H9 (cell line): ENCODE results near the gene RASGRF2. TPM values are rescaled to one million over a fixed set of nuclear protein-coding genes. Genes with fewer than 3 reads are reported as not detected.

Experiments
- DNase-seq: peaks from one replicate; pipeline ENCODE4 v3.0.0-alpha.2; 2017
- H2AFZ ChIP-seq: one replicate; pipeline ENCODE4 v1.6.1; 2013; ENCODE audit warnings: mild to moderate bottlenecking, low read length, control low read depth, moderate library complexity
- H2AK5ac ChIP-seq: 2 replicates; pipeline ENCODE4 v1.6.1; 2013; ENCODE audit warnings: low read length, control low read depth, mixed read lengths; ENCODE audit not compliant: insufficient read length
- H2BK120ac ChIP-seq: one replicate; pipeline ENCODE4 v1.6.1; 2013; ENCODE audit warnings: low read depth, mild to moderate bottlenecking, low read length, control low read depth, inconsistent platforms; ENCODE audit not compliant: poor library complexity, severe bottlenecking
- H2BK12ac ChIP-seq: 2 replicates; pipeline ENCODE4 v1.6.1; 2013; ENCODE audit warnings: low read length, control low read depth, mixed read lengths, low read depth; ENCODE audit not compliant: insufficient read length
- H2BK15ac ChIP-seq: 2 replicates; pipeline ENCODE4 v1.6.1; 2013; ENCODE audit warnings: low read depth, low read length, control low read depth
- H2BK20ac ChIP-seq: one replicate; pipeline ENCODE4 v1.6.1; 2013; ENCODE audit warnings: low read depth, mild to moderate bottlenecking, low read length, control low read depth, inconsistent platforms; ENCODE audit not compliant: poor library complexity, severe bottlenecking
- H2BK5ac ChIP-seq: 2 replicates; pipeline ENCODE4 v1.6.1; 2013; ENCODE audit warnings: low read length, control low read depth, mixed read lengths; ENCODE audit not compliant: insufficient read length
- H3K14ac ChIP-seq: 2 replicates; pipeline ENCODE4 v1.6.1; 2013; ENCODE audit warnings: low read length, control low read depth; ENCODE audit not compliant: insufficient read depth
- H3K18ac ChIP-seq: 2 replicates; pipeline ENCODE4 v1.6.1; 2013; ENCODE audit warnings: low read depth, mild to moderate bottlenecking, mixed read lengths, low read length, control low read depth; ENCODE audit not compliant: insufficient read length
- H3K23ac ChIP-seq: 2 replicates; pipeline ENCODE4 v1.6.1; 2013; ENCODE audit warnings: low read length, control low read depth, mixed read lengths, low read depth; ENCODE audit not compliant: insufficient read length
- H3K23me2 ChIP-seq: 2 replicates; pipeline ENCODE4 v1.6.1; 2013; ENCODE audit warnings: low read depth, mild to moderate bottlenecking, mixed read lengths, low read length, control low read depth; ENCODE audit not compliant: insufficient read length, poor library complexity, severe bottlenecking
- H3K27ac ChIP-seq: 2 replicates; pipeline ENCODE4 v1.5.1; 2013; ENCODE audit warnings: low read length, control low read depth, mixed read lengths, low read depth; ENCODE audit not compliant: insufficient read length
- H3K27me3 ChIP-seq: 2 replicates; pipeline ENCODE4 v1.6.1; 2013; ENCODE audit warnings: low read length, control low read depth, inconsistent platforms; ENCODE audit not compliant: insufficient read depth
- H3K4ac ChIP-seq: 2 replicates; pipeline ENCODE4 v1.6.1; 2013; ENCODE audit warnings: low read depth, mild to moderate bottlenecking, control low read depth, inconsistent platforms, low read length, moderate library complexity
- H3K4me1 ChIP-seq: 2 replicates; pipeline ENCODE4 v1.6.1; 2013; ENCODE audit warnings: low read length, control low read depth, inconsistent platforms; ENCODE audit not compliant: insufficient read depth
- H3K4me2 ChIP-seq: 2 replicates; pipeline ENCODE4 v1.6.1; 2013; ENCODE audit warnings: low read length, control low read depth, mixed read lengths; ENCODE audit not compliant: insufficient read length, insufficient read depth
- H3K56ac ChIP-seq: 2 replicates; pipeline ENCODE4 v1.6.1; 2013; ENCODE audit warnings: low read depth, mild to moderate bottlenecking, mixed read lengths, low read length, control low read depth; ENCODE audit not compliant: insufficient read length
- H3K79me1 ChIP-seq: 2 replicates; pipeline ENCODE4 v1.6.1; 2013; ENCODE audit warnings: low read depth, mild to moderate bottlenecking, moderate library complexity, low read length, control low read depth, inconsistent platforms; ENCODE audit not compliant: insufficient read depth, poor library complexity, severe bottlenecking
- H3K79me2 ChIP-seq: 2 replicates; pipeline ENCODE4 v1.6.1; 2013; ENCODE audit warnings: low read length, control low read depth, inconsistent platforms; ENCODE audit not compliant: insufficient read depth
- H3K9ac ChIP-seq: 2 replicates; pipeline ENCODE4 v1.6.1; 2013; ENCODE audit warnings: low read length, control low read depth, mixed read lengths; ENCODE audit not compliant: insufficient read length; ENCODE audit errors: extremely low read depth
- H3K9me3 ChIP-seq: one replicate; pipeline ENCODE4 v1.6.1; 2013; ENCODE audit warnings: low read depth, low read length, inconsistent platforms; ENCODE audit not compliant: control insufficient read depth
- H3T11ph ChIP-seq: one replicate; pipeline ENCODE4 v1.6.1; 2013; ENCODE audit warnings: mild to moderate bottlenecking, low read length, control low read depth, inconsistent platforms
- H4K20me1 ChIP-seq: one replicate; pipeline ENCODE4 v1.6.1; 2013; ENCODE audit not compliant: control insufficient read depth, insufficient read length, insufficient read depth
- H4K5ac ChIP-seq: 2 replicates; pipeline ENCODE4 v1.6.1; 2013; ENCODE audit warnings: low read depth, mild to moderate bottlenecking, mixed read lengths, low read length, control low read depth; ENCODE audit not compliant: insufficient read length
- H4K8ac ChIP-seq: replicated peaks from 2 replicates; pipeline ENCODE4 v1.6.1; 2013; ENCODE audit warnings: low read length, control low read depth, mixed read lengths, low read depth; ENCODE audit not compliant: insufficient read length
- H4K91ac ChIP-seq: 2 replicates; pipeline ENCODE4 v1.6.1; 2013; ENCODE audit warnings: low read depth, mild to moderate bottlenecking, moderate library complexity, mixed read lengths, low read length, control low read depth; ENCODE audit not compliant: insufficient read length
- H3K27ac Mint-ChIP-seq, 3 experiments: 2 replicates in 2 of 3; 3 replicates in 1 of 3; pipeline ENCODE4 v1.8.0; 2020 to 2021; ENCODE audit warnings: mixed read lengths in 3 of 3, mild to moderate bottlenecking in 1 of 3, moderate library complexity in 1 of 3
- H3K27me3 Mint-ChIP-seq: 2 replicates; pipeline ENCODE4 v1.8.0; 2021; ENCODE audit warnings: low read depth, mild to moderate bottlenecking, moderate library complexity, mixed read lengths
- H3K36me3 Mint-ChIP-seq, 3 experiments: 2 replicates in 2 of 3; 3 replicates in 1 of 3; pipeline ENCODE4 v1.8.0; 2020 to 2021; ENCODE audit warnings: low read depth in 3 of 3, mixed read lengths in 3 of 3; ENCODE audit not compliant: insufficient read depth in 1 of 3
- H3K4me1 Mint-ChIP-seq, 2 experiments: 2 replicates each; pipeline ENCODE4 v1.8.0; 2020; ENCODE audit warnings: mixed read lengths in 2 of 2
- H3K4me3 Mint-ChIP-seq, 2 experiments: 2 replicates in 1 of 2; 3 replicates in 1 of 2; pipeline ENCODE4 v1.8.0; 2020 to 2021; ENCODE audit warnings: mild to moderate bottlenecking in 2 of 2, mixed read lengths in 2 of 2, moderate library complexity in 1 of 2
- H3K9me3 Mint-ChIP-seq, 2 experiments: 2 replicates in 1 of 2; 3 replicates in 1 of 2; pipeline ENCODE4 v1.8.0; 2020; ENCODE audit warnings: mild to moderate bottlenecking in 2 of 2, mixed read lengths in 2 of 2, moderate library complexity in 1 of 2
- WGBS: extraction: QIAGEN DNeasy Blood & Tissue Kit; methylation state at CpG from one replicate; pipeline ENCODE4 v1.1.7; 2013; ENCODE audit warnings: missing lambda C conversion rate, low lambda C conversion rate, mixed read lengths; ENCODE audit not compliant: insufficient read length; ENCODE audit errors: extremely low coverage; 5-methylcytosine and 5-hydroxymethylcytosine counted together
- total RNA-seq: library from RNA; stranded (reverse); gene quantifications from 2 replicates; pipeline ENCODE4 v1.2.1, GENCODE V29; 2021
- TF ChIP-seq, protein P1 (sequence below): fragments of 200-600 bp; sonication (generic); conservative IDR thresholded peaks from 3 replicates; pipeline ENCODE4 v1.8.0; 2021; ENCODE audit warnings: antibody characterized with exemption, mild to moderate bottlenecking

The RASGRF2 gene
- total RNA-seq, 1 experiment from 2014 or later, result 13.5 TPM

DNA sequence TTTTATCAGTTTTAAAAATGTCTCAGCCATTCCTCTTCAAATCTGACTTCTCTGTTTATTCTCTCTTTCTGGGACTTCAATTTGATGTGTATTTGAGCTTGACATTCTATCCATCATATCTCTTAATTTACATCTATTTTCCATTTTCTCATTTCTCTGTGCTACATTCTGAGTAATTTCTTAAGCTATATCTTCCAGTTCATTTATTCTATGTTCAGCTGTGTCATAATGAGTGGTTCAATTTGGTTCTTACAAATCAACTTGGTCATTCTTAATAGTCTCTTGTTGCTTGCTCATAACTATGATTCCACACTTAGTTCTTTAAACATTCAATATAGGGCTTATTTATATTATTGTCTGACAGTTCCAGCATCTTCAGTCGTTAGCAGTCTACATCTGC is 289.8 kb downstream of the RASGRF2 start:
- Histone ChIP-seq H3K27me3 (no peaks in the 10 kb centered on the region), H3K9me3 (no peaks in the 10 kb centered on the region), H4K5ac (no peak overlapping the region), H2AK5ac (no peak overlapping the region), H4K8ac (no peak overlapping the region), H3K79me2 (no peaks in the 10 kb centered on the region), H3K23me2 (no peaks in the 10 kb centered on the region), H2BK120ac (no peak overlapping the region), H3K18ac (no peak overlapping the region), H3K4ac (no peak overlapping the region), H3K23ac (no peak overlapping the region), H2BK20ac (no peak overlapping the region), H4K91ac (no peak overlapping the region), H3K27ac (no peak overlapping the region), H2BK12ac (no peak overlapping the region), H3T11ph (no peak overlapping the region), H3K56ac (no peak overlapping the region), H3K79me1 (peaks cover 3% of the 10 kb centered on the region), H3K4me2 (no peak overlapping the region), H3K14ac (no peak overlapping the region), H2BK5ac (no peak overlapping the region), H4K20me1 (no peaks in the 10 kb centered on the region), H3K4me1 (no peaks in the 10 kb centered on the region), H2AFZ (no peak overlapping the region), H3K9ac (no peak overlapping the region), H2BK15ac (no peak overlapping the region)
- Mint-ChIP-seq H3K4me3 (no peak overlapping the region), H3K9me3 (no peaks in the 10 kb centered on the region), H3K4me1 (peaks cover 41 to 52% of the 10 kb centered on the region in 2 experiments), H3K36me3 (peaks cover 8 to 16% (median 12%) of the 10 kb centered on the region in 3 experiments; a peak in 6 of 7 replicates), H3K27ac (no peak overlapping the region), H3K27me3 (no peaks in the 10 kb centered on the region)
- WGBS, result no CpG with 5 or more reads among the region's 1 CpG
- TF ChIP-seq, protein P1, sequence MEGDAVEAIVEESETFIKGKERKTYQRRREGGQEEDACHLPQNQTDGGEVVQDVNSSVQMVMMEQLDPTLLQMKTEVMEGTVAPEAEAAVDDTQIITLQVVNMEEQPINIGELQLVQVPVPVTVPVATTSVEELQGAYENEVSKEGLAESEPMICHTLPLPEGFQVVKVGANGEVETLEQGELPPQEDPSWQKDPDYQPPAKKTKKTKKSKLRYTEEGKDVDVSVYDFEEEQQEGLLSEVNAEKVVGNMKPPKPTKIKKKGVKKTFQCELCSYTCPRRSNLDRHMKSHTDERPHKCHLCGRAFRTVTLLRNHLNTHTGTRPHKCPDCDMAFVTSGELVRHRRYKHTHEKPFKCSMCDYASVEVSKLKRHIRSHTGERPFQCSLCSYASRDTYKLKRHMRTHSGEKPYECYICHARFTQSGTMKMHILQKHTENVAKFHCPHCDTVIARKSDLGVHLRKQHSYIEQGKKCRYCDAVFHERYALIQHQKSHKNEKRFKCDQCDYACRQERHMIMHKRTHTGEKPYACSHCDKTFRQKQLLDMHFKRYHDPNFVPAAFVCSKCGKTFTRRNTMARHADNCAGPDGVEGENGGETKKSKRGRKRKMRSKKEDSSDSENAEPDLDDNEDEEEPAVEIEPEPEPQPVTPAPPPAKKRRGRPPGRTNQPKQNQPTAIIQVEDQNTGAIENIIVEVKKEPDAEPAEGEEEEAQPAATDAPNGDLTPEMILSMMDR, result no peak
- DNase-seq, result no peak
